NT2/D1 (cell line): Measurements from ENCODE around the gene STAT6.

Source experiments
- SUZ12 ChIP-seq: IDR thresholded peaks from 2 replicates; pipeline ENCODE4 v1.6.1; 2011; ENCODE audit not compliant: insufficient read length, insufficient read depth; ENCODE audit errors: extremely low read depth
- YY1 ChIP-seq: IDR thresholded peaks from 2 replicates; pipeline ENCODE4 v1.6.1; 2011; ENCODE audit not compliant: insufficient read length, insufficient read depth
- ZNF274 ChIP-seq: IDR thresholded peaks from 2 replicates; pipeline ENCODE4 v1.6.1; 2011; ENCODE audit warnings: mild to moderate bottlenecking, low read depth, low read length

DNA sequence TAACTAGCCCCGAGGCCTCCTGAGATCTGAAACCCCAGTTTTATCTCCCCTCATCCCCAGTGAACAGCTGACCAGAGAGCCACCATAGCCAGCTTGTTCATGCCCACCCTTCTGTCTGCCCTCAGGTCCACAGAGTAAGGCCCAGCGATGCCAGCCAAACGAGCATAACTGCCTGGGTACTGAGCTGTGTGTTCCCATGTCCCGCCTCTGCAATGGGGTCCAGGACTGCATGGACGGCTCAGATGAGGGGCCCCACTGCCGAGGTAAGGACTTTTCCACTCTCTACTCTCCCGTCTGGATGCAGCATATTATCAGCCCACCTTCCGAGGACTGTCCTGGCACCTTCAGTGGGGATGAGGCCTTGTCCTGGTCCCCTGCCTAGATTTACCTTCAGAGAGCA, 30.1 kb upstream of the STAT6 start:
- TF ChIP-seq ZNF274 (no peak), YY1 (no peak), SUZ12 (no peak)
